Measurements from ENCODE around the gene FAM135A.

FAM135A gene

DNA sequence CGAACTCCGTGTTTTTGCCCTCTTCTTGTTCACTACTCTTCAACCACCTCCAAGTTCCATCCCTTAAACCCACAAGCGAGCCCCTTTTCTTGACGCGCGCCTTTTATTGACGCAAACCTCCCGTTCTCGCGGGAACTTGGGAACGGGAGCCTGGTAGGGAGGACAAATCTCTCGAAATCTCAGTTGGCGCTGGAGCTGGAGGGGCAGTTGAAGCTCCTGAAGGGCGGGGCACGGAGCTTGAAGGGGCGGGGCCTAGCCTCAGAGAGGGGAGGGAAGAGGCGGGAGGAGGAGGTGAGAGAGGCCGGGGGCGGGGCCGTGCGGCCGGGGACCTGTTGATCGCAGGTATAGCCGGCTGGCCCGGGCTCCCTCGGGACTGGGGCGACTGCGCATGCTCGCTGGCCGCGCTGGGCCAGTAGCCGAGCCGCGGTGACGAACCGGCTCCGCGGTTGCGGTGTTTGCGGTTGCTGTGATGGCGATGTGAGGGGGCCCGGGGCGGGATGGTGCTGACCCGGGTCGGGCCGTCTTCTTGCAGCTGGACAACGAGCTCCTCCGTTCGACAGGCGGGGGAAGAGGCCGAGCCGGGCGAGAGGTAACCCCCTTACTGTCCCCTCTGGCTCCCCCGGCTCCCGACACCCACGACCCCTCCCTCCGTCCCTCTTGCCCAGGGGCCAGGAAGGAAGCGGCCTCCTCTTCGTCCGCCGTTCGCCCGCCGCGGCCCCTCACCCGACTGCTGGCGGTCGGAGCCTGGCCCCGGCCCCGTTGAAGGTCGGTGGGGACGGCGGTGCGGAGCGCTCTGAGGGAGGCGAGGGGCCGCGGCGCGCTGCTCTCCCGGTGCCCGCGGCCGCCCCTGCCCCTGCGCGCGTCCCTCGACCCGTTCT is at the start of gene FAM135A:
Gene FAM135A (plus strand): TSS at position 395 of the 878 bp plus-strand sequence. CDS start 14,835 bp downstream, outside the sequence.
- DNase-seq (ENCODE audit: low read depth in 2 of 2), result peak; percentile 92 to 94

- DNase-seq (ENCODE audit: low read depth in 2 of 2), result no peak
These were observed 49.4 kb upstream of the FAM135A start for GRCh38 chr6:70363741-70364493.

DNA sequence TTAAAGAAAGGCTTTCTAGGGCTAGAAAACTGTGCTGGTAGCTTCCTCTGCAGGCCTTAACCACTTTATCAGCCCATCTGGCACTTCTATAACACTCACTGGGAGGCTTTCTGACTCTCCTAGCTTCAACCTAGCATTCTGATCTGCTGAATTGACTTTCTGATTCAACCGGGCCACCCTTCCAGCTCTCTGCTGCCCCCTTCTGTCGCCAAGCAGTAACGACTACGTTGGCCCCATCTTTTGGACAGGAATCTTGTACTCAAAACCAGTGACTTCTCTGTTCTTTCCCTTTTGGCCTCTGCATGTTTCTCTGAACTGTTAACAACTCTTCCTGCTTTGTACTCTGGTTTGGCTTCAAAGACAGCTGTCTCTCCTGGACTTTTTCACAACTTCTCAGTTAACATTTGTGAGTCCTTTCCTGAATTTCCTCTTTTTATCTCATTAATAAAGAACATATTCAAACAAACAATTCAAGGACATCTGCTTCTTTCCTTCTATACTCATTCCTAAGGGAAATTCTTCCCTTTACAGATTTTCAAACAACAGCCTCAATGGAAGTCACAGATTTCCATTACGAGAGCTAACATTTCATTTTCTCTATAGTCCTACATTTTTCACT is 43.9 kb upstream of the FAM135A start:
- DNase-seq (ENCODE audit: low read depth in 2 of 2), result peak; percentile 12 to 21

DNA sequence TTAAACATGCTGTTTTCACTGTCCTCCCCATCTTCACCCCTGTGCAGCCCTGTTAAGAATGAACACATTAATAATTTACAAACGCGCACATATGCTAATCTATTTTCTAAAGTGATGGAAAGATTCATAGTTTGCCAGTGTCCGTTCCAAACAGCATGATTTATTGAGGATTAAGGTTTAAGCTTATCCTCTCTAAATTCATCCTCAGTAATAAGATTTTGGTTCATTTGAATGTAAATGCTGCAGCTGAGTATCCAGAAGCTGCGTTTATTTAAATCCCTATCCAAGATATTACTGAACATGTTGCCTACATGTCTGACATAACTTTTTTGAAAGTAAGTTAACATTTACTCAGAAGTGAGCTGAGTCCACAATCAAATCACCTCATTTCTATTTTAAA is 42.8 kb upstream of the FAM135A start:
- no peak for DNase-seq (ENCODE audit: low read depth in 2 of 2)

DNA sequence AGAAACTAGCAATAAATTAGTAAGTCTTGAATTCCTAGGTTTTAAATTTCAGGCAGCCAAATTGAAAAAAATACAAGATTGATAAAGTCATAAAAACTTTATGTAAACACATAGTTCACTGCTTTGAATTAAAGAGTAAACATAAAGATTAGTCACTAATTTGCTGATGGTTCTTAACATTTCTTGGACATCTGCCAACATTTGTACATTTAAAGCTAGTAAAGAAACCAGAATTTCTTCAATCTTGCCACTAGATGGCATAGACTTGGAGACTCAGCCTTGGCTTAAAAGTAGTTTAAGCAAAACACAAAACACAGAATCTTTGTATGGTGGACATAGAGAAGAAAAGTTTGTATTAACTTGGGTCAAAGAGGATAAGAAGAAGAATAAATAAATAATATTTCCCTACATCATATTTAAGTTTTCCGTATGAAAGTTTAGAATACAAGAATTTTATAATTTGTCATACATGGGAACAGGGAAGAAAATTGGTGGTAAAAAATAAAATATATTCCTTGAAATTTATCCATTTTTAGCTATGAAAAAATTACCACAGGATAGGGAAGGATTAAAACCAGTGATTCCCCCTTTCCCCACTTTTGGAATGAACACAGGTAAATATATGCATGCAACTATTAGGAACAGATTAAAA is 41.7 kb upstream of the FAM135A start:
- no peak for DNase-seq (ENCODE audit: low read depth in 2 of 2)

- no peak for DNase-seq (ENCODE audit: low read depth in 2 of 2)
These were observed 38.1 kb upstream of the FAM135A start for GRCh38 chr6:70375166-70375565.

- DNase-seq (ENCODE audit: low read depth in 2 of 2), result no peak
These were observed 37.4 kb upstream of the FAM135A start for GRCh38 chr6:70375882-70376281.

DNA sequence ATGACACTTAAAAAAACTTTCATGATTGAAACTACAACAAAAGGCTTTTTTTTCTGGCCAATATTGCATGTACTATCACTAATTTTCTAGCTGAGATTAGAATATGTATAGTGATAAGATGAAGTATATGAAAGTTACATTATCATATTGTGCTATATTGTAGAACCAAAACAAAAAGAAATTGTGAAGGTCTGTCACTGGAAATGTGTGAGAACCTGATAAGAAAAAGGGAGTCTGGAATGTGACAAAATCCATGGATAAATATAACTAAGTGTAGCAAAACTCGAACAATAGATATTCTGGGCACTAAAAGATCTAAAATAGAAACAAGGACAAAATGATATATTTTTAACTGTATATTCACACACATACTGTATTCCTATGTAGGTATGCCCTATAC is 36.7 kb upstream of the FAM135A start:
- DNase-seq (ENCODE audit: low read depth in 2 of 2), result no peak

DNA sequence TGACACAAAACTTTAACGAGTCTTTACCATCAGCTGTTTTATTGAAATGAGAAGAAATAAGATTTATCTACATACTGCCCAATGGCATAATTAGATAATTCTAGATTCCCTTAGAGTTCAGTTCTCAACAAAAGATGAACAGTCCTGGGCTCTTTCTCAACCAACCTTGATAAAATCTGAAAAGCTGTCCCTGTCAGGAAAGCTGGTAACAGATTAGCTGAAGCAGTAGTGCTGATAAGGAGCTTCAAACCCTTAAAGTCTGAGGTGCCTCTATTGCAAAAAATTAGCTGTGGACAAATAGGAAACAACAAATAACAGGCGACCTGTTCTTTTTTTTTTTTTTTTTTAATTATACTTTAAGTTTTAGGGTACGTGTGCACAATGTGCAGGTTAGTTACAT is 35.9 kb upstream of the FAM135A start:
- no peak for DNase-seq (ENCODE audit: low read depth in 2 of 2)

DNA sequence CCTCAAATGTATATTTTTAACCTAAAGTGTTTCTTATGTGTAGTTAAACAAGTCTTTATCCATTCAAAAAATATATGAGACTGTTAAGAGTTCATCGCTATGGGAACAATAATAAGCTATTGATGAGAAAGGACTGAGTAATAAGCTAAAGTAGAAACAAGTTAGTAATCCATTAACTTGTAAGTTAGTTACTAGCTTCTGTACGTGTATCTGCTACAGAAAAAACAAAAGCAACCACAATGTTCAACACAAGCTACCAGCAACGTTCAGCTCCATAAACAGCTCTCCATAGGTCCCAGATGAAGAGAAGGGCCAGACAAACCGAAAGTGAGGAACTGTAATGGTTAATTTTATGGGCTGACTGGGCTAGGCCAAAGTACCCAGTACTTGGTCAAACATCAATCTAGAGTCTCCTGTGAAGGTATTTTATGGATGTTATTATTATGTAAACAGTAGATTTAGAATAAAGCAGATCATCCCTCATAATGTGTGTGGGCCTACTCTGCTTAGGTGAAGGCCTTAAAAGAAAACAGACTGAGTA is 33.8 kb upstream of the FAM135A start:
- no peak for DNase-seq (ENCODE audit: low read depth in 2 of 2)

GRCh38 chr6:70380252-70380651 is 33.1 kb upstream of the FAM135A start:
- no peak for DNase-seq (ENCODE audit: low read depth in 2 of 2)

GRCh38 chr6:70380771-70381416 is 32.4 kb upstream of the FAM135A start:
- no peak for DNase-seq (ENCODE audit: low read depth in 2 of 2)

- no peak for DNase-seq (ENCODE audit: low read depth in 2 of 2)
These were observed 31.9 kb upstream of the FAM135A start for GRCh38 chr6:70381417-70381782.

DNA sequence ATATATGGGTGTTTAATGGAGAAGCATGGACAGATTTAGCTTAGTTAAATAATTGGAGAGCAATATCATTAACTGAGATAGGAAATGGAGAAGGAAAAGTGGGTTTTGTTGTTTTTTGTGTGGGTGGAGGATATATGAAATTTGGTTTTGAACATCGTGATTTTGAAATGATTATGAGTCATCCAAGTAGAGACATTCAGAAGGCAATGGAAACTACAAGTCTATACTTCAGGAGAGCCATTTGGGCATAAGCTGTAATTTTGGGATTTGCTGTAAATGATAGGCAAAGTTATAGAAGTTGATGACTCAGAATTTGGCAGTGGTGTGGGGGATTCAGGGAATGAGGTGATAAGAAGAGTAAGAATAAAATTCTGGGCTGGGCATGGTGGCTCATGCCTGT is 27.4 kb upstream of the FAM135A start:
- no peak for DNase-seq (ENCODE audit: low read depth in 2 of 2)

DNA sequence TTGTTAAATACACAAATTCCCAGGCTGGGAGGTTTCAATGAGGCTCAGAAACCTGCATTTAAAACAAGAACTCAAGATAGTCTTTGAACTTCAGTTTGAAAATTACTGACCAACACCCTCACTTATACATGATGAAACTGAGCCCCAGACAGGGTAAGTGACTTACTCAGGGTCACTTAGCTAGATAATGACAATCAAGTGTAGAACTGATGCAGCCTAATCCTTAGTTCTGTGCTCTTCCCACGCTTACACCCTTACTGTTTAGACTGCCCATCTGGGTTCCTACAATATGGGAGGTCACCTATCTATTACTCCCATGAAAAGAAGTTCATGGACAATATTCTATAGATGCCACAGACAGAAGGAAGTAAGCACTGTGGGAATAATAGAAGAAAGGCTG is 24.5 kb upstream of the FAM135A start:
- no peak for DNase-seq (ENCODE audit: low read depth in 2 of 2)

DNA sequence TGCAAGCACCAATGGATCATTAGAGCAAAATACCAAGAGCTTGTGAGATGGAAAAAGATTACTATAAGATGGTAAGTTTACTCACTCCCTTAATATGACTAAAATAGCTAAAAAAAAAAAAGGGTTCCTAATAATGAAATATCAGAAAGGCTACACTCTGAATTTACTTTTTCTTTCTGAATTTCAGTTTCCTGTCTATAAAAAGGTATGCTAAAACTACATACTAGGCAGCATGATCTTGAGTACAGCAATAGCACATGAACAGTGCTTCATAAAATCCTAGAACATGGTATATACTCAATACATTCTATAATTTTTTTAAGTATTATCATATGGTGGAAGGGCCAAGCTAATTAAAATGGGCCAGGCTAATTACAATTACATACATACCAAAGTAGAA is 24.0 kb upstream of the FAM135A start:
- DNase-seq (ENCODE audit: low read depth in 2 of 2), result no peak

- no peak for DNase-seq (ENCODE audit: low read depth in 2 of 2)
These were observed 23.2 kb upstream of the FAM135A start for GRCh38 chr6:70390067-70390466.

DNA sequence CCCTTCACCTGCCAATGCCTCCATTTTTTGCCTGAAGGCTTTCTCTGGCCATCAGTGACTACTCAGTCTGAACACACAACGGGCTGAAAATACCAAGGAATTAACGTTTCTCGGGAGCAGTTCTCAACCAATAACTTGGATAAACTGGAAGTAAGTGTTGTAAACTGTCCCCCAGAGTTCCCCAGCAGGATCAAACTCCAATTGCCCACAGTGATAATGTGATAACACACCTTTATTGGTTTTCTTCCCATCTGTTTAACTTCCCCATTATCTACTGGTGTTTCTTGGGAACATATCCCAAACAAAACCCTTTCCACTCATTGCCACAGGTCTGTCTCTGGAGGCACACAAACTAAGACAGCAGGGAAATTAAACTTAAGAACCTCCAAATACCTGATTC is 21.8 kb upstream of the FAM135A start:
- DNase-seq (ENCODE audit: low read depth in 2 of 2), result no peak

DNA sequence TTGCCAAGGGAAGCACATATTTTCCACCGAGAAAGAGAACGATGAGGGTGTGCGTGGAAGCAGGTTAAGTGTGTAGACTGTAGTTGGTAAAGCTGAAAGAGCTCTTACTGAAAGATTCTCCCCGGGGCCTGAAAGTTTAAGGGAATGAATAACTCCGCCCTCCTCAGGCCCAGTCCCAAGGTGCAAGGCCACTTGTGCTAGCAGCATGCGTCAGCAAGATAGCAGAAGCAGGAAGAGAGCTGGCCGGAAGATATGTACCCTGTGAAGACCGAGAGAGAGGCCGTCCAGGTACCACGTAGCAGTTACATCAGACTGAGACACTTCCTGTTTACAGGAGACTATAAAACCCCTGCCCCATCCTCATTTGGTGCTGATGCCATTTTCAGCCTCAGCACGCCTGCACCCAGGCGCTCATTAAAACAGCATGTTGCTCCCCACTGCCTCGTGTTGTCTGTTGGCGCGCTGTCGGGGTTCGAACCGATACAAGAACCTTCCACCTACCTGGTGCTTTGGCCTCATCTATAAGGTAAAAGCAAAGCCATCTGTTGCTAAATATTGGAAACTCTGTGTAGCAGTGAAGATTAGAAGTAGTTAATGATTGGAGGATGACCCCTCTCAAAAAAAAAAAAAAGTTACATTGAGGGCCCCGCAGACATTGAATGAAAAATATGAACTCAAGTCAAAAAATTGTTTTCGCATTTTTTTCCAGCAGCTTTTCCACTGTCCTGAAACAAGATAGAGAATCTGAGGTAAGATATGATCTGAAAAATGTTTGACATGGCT is 18.6 kb upstream of the FAM135A start:
- no peak for DNase-seq (ENCODE audit: low read depth in 2 of 2)

- no peak for DNase-seq (ENCODE audit: low read depth in 2 of 2)
These were observed 18.0 kb upstream of the FAM135A start for GRCh38 chr6:70395301-70395672.

- DNase-seq (ENCODE audit: low read depth in 2 of 2), result no peak
These were observed 17.1 kb upstream of the FAM135A start for GRCh38 chr6:70396163-70396562.

Data from stimulated activated CD8-positive, alpha-beta memory T cell treated with anti-CD3 and anti-CD28 coated beads, Interleukin-15, amount 100 ng/mL, for 48 hours (primary cell).